ENCODE data around the gene KLHDC4.
"Not testable (repeated sequence)": the region's sequence is repeated elsewhere in the genome, so short reads cannot be mapped to it uniquely, and the experiment has no call there.

The KLHDC4 gene

GRCh38 chr16:87741700-87742415, 23.9 kb downstream of the KLHDC4 start:
- DNase-seq, result no peak

DNA sequence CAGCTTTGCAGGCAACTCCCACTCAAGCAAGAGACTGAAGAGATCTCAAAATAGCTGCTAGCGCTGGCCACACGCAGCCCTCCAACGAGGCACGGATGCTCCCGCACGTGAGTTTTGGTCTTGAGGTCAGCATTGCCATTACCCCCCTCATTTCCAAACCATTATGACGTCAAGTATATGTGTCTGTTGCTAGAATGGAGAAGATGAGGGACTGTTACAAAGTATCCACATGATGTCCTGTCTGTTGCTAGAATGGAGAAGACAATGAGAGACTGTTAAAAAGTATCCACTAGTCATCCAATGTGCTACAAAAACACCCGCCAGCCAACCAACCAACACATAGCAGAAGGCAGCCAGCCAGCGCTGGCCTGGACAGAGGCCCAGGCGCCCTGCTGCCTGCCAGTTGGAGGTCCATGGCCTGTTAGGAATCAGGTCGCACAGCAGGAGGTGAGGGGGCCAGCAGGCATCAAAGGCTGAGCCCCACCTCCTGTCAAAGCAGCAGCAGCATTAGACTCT, 24.8 kb downstream of the KLHDC4 start:
- DNase-seq, result no peak

DNA sequence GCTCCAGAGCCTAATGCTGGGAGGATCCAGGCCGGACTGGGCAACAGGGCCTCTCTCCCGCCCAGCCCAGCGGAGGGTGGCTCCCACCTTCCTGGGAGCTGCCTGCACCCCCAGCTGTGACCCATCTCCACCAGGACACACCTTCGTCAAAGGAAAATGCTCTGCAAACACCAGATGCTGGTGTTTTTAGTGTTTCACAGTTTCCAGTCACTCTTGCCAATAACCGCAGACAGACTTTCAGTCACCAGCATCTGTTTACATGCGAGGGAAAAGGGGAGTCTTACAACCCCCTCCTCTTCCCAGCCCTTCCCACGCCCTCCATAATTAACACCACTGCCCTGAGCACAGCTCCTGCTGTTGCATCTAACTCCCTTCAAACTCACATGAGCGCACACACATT, 25.3 kb downstream of the KLHDC4 start:
- no peak for DNase-seq

DNA sequence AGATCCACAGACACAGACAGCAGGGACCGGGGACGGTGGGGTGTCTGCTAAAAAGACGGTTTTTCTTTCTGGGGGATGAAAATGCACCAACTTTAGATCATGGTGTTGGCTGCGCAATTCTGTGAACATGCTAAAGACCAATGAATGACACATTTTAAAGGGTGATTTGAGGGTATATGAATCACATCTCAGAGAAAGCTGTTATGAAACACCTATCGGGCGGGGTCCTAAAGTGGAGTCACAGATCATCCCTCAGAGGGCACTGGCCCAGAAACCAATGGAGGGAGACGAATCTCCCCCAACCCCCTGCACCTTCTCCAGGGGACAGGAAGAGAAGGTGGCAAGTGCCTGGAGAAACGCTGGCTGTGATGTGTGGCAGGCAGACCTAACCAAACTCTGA, 26.0 kb downstream of the KLHDC4 start:
- no peak for DNase-seq

- DNase-seq, result no peak
Observed at GRCh38 chr16:87736008-87736382, 29.8 kb downstream of the KLHDC4 start.

DNA sequence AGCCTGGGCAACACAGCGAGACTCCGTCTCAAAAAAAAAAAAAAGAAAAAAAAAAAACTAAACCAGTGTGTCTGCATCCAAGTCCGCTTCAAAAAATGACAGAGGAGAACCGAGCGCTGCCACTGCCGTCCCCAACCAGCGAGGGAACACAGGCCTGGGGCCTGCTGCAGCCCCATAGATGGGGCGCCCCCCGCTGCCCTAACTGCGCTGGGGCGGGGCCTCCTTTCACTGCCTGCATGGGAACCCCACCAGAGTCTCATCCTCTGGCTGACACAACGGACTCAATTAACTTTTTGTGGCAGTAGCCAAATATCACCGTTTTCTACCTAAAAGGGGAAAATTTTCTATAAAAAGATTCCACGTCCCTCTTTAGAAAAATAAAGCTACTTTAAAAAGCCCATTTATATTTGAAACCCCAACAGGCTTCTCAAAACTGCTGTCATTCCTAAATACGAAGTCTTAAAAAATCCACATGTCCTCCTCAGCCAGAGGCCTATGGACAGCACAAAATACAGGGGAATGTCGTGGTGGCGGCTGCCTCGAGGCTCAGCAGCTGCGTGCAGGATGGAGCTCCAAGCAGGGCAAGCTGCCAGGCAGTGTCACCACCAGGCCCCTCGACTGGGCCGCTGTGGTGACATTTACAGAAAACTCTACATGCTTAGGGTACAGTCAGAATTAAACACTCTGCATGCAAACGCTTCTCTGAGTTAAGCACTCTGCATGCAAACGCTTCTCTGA, 30.3 kb downstream of the KLHDC4 start:
- DNase-seq, result no peak

DNA sequence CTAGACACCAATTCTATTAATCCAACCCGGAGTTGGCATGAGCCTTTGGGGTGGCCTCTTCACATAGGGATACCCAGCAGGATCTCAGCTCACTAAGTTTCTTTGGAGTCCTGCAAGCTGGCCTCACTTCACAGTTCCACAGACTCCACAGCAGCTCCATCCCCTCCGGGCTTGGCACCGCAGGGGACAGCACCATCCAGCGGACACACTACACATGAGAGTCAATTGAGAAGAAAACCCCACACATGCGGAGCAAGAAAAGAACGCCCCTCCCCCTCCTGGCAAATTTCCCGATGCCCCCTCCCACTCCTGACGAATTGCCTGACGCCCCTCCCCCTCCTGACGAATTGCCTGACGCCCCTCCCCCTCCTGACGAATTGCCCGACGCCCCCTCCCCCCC, 31.1 kb downstream of the KLHDC4 start:
- DNase-seq, result no peak

GRCh38 chr16:87733190-87733589, 32.6 kb downstream of the KLHDC4 start:
- no peak for DNase-seq

DNA sequence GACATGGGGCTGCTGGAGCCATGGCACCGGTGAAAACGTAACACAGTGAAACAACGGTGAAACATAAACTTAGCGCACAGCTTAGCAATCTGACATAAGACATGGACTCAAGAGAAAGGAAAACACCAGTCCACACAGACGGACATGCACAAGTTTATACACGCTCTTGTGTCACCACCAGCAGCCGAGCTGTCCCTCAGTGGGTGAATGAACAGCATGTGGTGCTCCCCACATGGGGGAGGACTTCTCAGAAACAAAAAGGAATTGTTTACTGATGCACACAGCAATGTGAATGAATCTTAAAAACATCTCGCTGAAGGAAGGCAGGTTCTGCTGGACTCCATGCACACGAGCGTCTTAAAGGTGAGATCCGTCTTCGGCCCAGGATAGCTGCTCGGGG, 34.2 kb downstream of the KLHDC4 start:
- DNase-seq, result no peak

GRCh38 chr16:87729266-87729954, 36.4 kb downstream of the KLHDC4 start:
- DNase-seq, result no peak

GRCh38 chr16:87728026-87728425, 37.8 kb downstream of the KLHDC4 start:
- DNase-seq, result no peak

GRCh38 chr16:87727346-87727745, 38.4 kb downstream of the KLHDC4 start:
- no peak for DNase-seq

DNA sequence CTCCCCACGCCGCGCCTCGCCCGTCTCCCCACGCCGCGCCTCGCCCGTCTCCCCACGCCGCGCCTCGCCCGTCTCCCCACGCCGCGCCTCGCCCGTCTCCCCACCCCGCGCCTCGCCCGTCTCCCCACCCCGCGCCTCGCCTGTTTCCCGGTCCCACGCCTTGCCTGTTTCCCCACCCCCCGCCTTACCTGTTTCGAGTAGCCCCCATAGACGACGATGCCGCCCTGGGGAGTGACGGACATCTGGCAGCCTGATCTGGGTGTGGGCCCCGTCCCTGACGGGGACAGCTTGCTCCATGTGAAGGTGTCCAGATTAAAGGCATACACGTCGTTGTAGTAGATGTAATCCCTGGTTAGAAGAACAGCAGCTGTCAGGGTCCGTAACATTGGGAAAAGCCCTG, 39.2 kb downstream of the KLHDC4 start:
- not testable (repeated sequence) for DNase-seq

DNA sequence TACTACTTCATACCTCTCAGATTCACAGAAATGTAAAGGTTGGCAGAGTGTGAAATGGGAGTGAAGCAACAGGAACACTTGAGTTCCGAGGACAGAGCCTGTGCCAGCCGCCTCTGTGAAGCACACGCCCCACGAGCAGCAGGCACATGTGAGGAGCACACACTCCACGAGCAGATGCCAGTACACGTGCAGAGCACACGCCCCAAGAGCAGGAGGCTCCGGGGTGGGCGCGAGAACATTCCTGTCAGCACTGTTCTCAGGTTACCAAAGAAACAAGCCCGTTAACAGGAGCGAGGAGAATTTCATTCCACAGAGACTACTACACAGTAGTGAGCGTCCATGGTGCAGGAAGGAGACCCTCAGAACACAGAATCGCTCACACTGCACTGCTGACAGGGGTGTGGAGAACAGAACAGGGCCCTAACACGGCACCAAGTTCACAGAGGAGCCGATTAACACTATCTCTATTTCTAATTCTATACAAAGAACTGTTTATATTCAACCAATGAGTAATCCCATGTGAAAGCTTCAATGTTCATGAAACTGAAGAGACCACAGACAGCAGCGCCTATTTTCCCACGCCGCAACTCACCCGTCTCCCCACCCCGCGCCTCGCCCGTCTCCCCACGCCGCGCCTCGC, 40.1 kb downstream of the KLHDC4 start:
- no peak for DNase-seq

DNA sequence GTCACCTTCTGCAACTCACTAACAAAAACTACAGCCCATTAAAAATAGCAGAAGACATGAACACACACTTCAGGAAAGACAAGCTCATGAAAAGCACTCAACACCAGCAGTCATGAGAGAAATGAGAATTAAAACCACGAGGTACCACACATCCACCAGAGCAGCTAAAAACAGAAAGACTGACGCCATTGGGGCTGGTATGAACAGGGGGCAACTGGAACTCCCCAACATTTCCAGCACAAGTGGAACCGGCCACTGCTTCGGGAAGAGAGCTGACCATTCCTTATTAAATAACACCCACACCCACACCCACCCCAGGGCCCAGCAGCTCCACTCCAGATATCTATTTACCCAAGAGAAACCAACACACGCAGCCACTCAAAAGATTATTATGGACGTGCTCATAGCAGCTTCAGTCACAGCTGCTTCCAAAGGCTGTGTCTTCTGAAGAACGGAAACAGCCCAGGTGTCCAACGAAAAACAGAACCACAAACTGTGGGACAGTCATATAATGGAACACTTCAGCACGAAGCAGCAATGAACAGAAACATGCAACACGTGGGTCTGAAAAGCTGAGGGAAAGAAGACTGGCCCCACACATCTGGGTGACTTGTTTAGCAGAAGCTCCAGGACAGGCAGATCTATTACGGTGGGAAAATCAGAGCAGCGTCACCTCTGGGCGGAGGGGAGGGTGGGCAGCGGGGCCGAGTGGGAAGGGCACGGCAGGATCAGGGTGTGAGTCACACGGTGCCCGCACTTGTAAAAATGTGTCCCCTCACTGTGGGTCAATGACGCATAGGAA, 41.1 kb downstream of the KLHDC4 start:
- no peak for DNase-seq

- no peak for DNase-seq
Observed at GRCh38 chr16:87723226-87723623, 42.6 kb downstream of the KLHDC4 start.

- DNase-seq, result no peak
Observed at GRCh38 chr16:87722590-87723225, 43.1 kb downstream of the KLHDC4 start.

DNA sequence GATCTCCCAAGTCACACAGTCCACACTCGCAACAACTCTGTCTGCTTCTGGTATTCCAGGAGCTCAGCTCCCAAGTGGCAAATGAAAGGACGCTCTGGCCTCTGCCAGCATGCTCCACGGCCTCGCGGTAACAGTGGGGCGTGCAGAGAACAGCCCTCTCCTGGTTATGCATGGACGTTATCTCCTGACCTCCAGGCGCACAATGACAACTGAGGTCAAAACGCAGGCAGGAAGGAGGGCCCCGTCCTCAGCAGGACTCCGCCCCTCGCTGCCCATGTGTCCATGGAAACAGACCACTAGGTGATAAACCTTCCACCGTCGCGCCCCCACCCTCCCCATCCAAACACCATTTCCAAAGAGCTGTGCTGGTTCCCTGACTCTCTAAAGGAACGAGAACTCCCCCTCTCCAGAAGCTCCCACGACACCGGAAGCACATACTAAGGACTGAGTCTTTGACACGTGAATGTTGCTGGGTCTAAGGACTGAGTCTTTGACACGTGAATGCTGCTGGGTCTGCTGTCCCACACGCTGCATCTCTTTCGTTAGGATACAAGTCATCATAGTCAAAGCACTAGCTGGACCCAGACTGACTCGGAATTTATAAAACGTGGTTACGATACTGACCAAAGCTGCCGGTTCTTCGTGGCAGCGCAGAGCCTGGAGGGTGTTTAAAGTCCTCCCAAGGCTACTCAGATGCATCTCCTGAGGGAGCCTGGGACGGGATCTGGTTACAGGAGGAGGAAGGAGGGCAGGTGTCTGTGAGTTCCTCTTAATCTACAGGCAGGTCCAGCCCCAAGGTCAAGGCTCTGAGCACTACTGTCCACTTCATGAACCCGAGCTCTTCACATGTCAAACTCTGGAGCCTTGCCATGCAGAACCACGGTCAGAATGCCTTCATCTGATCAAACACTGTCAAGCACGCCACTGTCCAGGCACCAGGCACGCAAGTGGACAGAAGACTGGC, 43.9 kb downstream of the KLHDC4 start:
- DNase-seq, result no peak

- DNase-seq, result no peak
Observed at GRCh38 chr16:87720446-87720845, 45.3 kb downstream of the KLHDC4 start.

GRCh38 chr16:87718831-87719230, 47.0 kb downstream of the KLHDC4 start:
- DNase-seq, result not testable (repeated sequence)

DNA sequence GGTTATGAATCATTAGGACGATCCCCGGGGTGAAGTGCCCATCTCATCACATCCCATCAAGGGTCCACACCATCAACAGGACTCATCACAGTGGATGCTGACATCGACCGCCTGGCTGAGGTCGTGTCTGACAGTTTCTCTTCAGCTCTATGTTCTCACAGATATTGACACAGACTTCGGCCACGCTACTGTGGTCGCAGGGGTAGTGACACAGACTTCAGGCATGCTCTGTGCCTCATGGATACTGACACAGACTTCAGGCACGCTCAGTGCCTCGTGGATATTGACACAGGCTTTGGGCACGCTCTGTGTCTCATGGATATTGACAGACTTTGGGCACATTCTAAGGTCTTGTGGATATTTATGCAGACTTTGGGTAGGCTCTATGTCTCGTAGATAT, 50.1 kb downstream of the KLHDC4 start:
- no peak for DNase-seq

All from stimulated activated CD4-positive, alpha-beta T cell treated with anti-CD3 and anti-CD28 coated beads, Interleukin-4, amount 100 ng/mL, for 24 hours (primary cell).